ENCODE data around the gene CEP55.

DNA sequence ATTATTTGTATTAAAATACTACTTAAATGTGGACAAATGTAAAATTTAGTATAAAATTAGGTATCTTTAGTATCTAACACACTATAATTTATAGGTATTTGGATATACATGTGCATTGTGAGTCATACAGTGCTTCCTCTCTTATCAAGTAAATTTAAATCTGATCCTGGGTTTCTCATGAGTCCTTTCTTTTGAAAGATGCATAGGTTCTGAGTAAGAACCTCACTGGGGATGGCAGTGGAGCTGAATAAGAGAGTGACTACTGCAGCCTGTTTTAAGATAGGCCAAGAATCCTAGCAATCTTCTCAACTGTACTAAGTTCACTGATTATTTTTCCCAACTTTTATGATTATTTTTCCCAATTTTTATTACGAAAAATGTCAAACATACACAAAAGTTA is 16.2 kb downstream of the CEP55 start:
- no peak for TF ChIP-seq POLR2A (IDR thresholded peaks at IDR 0.05; ENCODE audit: low read length)
- no peak for TF ChIP-seq MAFK (IDR thresholded peaks at IDR 0.05; ENCODE audit: partially characterized antibody)
- TF ChIP-seq, protein P1, sequence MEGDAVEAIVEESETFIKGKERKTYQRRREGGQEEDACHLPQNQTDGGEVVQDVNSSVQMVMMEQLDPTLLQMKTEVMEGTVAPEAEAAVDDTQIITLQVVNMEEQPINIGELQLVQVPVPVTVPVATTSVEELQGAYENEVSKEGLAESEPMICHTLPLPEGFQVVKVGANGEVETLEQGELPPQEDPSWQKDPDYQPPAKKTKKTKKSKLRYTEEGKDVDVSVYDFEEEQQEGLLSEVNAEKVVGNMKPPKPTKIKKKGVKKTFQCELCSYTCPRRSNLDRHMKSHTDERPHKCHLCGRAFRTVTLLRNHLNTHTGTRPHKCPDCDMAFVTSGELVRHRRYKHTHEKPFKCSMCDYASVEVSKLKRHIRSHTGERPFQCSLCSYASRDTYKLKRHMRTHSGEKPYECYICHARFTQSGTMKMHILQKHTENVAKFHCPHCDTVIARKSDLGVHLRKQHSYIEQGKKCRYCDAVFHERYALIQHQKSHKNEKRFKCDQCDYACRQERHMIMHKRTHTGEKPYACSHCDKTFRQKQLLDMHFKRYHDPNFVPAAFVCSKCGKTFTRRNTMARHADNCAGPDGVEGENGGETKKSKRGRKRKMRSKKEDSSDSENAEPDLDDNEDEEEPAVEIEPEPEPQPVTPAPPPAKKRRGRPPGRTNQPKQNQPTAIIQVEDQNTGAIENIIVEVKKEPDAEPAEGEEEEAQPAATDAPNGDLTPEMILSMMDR (IDR thresholded peaks at IDR 0.05): no peak
- no peak for TF ChIP-seq CHD4 (IDR thresholded peaks at IDR 0.05; ENCODE audit: borderline replicate concordance)
- no peak for TF ChIP-seq CBX2 (IDR thresholded peaks at IDR 0.05; ENCODE audit: borderline replicate concordance, low read depth)
- no peak for TF ChIP-seq EP300 (IDR thresholded peaks at IDR 0.05)
- TF ChIP-seq SREBF2 (IDR thresholded peaks at IDR 0.05): no peak
